OCI-LY1 (cell line): ENCODE data around the gene COL25A1.

ENCODE experiments used
- CTCF ChIP-seq: fragments of 200-600 bp; sonication (generic), shearing (Covaris generic); IDR thresholded peaks from 2 replicates; pipeline ENCODE4 v1.5.1; 2017; ENCODE audit warnings: mild to moderate bottlenecking, antibody characterized with exemption, low read length, moderate library complexity, mixed read lengths
- EZH2 ChIP-seq: fragments of 200-600 bp; sonication (generic), shearing (Covaris generic); IDR thresholded peaks from 2 replicates; pipeline ENCODE4 v1.8.0; 2017; ENCODE audit warnings: borderline replicate concordance, mixed run types, mild to moderate bottlenecking, antibody characterized with exemption, low read length, moderate library complexity, mixed read lengths

DNA sequence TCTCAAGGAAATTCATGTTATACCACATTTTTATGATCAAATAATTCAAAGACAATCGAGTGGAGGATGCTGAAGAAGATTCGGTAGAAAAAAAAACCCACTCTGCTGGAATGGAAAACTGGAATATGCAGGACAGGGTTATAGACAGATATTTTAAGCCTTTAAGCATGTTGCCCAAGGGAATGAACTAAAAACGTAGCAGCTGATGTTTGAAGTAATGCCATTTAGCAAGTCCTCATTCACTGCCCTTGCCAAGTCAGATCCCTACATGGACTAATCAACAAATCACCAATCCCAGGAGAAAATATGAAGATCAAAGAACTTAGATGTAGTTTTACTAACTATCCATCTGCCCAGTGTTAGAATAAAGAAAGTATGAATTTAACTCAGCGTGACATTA lies 464.0 kb downstream of the COL25A1 start:
- TF ChIP-seq CTCF (no peak), EZH2 (no peak)
